ENCODE measurements around the gene SCARF2. TPM values are rescaled to one million over a fixed set of nuclear protein-coding genes. Genes with fewer than 3 reads are reported as not detected.
"Not testable (repeated sequence)": the region's sequence is repeated elsewhere in the genome, so short reads cannot be mapped to it uniquely, and the experiment has no call there.

Gene SCARF2
- polyA plus RNA-seq, 1 donor from 2014 or later = 0.16 TPM

DNA sequence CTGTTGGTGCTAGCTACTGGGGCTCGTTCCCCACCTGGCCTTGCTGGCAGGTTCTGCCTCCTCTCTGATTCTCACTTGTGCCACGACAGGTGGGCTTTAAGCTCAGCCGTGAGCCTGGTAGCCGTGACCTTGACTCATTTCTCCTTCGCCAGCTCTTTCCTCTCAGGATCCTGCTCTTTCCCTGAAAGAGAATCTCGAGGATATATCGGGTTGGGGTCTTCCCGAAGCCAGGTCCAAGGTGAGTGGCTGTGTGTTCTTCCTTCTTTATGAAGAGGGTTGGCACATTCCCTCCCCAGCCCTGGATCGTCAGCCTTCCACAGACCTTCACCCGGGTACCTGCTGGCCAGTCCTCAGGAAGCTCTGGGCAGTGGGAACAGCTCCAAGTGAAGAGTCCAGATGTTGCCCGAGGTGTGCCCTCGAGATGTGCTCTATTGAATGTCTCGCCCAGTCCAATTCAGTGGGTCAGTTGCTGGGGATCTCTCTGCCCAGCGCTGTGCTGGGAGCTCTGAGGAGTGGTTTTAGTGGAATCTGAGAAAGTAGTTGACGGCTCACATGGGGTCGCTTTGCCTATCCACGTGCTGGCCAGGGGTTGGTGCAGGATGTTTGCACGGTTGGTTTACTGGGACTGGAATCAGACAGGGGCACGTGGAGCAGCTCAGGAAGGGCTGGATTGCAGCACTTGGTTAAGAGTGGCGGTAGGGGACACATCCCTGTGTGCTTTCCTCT, 42.3 kb downstream of the SCARF2 start:
- peak overlapping the region in 2 of 3 donors; percentile 15 to 47 for H3K27ac Mint-ChIP-seq
- peak overlapping the region; percentile 90 to 97 (median 92) for H3K4me3 Mint-ChIP-seq
- no peaks in the 10 kb centered on the region for H3K36me3 Mint-ChIP-seq
- peaks cover 11 to 32% (median 19%) of the 10 kb centered on the region in 3 donors for H3K4me1 Mint-ChIP-seq
- H3K27me3 Mint-ChIP-seq = no peaks in the 10 kb centered on the region
- H3K9me3 Mint-ChIP-seq = peaks cover 0 to 4% (median 0%) of the 10 kb centered on the region in 3 donors

DNA sequence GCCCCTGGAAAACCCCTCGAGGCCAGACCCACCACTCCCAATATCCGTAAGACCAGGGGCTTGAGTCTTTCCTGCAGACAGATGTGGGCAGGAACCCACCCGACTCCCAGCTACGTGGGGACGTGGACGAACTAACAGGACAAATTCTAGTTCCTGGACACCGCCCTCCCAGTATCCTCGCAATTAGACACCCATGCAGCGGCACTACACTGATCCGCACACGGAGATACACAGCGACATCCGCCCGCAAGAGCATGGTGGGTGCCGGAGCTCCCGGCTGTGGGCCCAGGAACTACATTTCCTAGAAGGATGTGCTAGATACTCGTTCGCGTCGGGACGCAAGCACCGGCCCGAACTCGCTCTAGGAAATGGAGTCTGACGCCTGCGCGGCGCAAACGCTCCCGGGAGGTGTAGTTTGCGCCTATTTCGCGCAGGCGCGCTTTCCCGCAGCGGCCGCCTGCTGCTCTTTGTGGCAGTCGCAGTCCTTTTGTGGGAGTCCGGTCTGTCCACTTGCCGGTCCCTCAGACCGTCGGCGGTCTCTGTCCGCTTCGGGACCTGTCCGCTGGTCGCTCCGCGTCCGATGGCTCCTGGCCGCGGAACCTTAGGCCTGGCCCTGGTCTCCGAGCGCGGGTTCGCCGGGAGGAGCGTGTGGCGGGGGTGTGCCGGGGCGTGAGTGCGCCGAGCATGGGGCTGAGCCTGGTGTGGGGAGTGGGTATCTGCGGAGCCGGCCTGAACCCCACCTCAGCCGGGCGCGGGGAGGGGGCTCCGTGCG, 43.7 kb downstream of the SCARF2 start, which contains the start of gene ZNF74:
Gene ZNF74 (plus strand): TSS at position 447 of the 772 bp plus-strand sequence. CDS start 478 bp downstream, outside the sequence.
- H3K27me3 Mint-ChIP-seq = no peaks in the 10 kb centered on the region
- peak within 1 kb of the TSS; percentile 62 to 96 (median 95) for H3K27ac Mint-ChIP-seq
- peak within 1 kb of the TSS; percentile 90 to 97 (median 93) for H3K4me3 Mint-ChIP-seq
- peaks cover 0 to 6% (median 0%) of the 10 kb centered on the region in 3 donors for H3K9me3 Mint-ChIP-seq
- peaks cover 7 to 26% (median 19%) of the 10 kb centered on the region in 3 donors for H3K4me1 Mint-ChIP-seq
- H3K36me3 Mint-ChIP-seq = no peaks in the 10 kb centered on the region

DNA sequence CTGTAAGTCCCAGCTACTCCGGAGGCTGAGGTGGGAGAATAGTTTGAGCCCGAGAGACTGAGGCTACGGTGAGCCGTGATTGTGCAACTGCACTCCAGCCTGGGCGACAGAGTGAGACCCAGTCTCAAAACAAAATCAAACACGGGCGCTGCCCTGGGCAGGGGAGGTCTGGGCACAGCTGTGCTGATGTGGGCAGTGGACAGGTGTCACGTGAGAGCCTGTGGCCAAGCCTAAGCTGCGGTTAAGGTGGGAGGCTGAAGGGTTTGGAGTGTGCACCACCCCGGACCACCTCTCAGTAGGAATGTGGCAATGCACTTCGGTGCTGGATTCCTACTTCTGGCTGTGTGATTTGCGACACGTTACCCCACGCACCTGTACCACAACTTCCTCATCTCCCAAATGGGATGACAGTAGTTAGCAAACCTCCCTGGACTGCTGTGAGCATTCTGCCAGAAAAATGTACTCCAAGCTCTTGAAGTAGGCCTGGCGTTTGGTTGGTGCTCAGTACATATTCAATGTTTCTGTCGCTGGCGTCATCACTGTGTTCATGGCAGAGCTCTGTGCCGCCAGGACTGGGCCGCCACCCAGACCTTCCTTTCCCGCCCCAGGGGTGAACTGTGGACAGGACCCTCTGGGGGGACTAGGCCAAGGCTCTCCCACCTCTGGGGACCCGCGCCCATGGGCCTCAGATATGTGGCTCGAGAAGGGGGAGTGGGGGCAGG, 44.5 kb downstream of the SCARF2 start:
- H3K27ac Mint-ChIP-seq = peak overlapping the region; percentile 62 to 96 (median 95)
- H3K27me3 Mint-ChIP-seq = no peaks in the 10 kb centered on the region
- H3K4me1 Mint-ChIP-seq = peaks cover 7 to 26% (median 19%) of the 10 kb centered on the region in 3 donors
- no peaks in the 10 kb centered on the region for H3K36me3 Mint-ChIP-seq
- H3K4me3 Mint-ChIP-seq = peak overlapping the region; percentile 90 to 97 (median 93)
- H3K9me3 Mint-ChIP-seq = peaks cover 0 to 6% (median 0%) of the 10 kb centered on the region in 3 donors

DNA sequence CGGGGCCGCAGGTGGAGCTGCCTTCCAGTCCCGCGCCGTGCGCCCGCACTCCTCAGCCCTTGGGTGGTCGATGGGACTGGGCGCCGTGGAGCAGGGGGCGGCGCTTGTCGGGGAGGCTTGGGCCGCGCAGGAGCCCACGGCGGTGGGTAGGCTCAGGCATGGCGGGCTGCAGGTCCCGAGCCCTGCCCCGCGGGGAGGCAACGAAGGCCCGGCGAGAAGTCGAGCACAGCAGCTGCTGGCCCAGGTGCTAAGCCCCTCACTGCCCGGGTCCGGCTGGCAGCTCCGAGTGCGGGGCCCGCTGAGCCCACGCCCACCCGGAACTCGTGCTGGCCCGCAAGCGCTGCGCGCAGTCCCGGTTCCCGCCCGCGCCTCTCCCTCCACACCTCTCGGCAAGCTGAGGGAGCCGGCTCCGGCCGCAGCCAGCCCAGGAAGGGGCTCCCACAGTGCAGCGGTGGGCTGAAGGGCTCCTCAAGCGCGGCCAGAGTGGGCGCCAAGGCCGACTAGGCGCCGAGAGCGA, 45.2 kb downstream of the SCARF2 start:
- H3K27me3 Mint-ChIP-seq, H3K27ac Mint-ChIP-seq, H3K36me3 Mint-ChIP-seq, H3K9me3 Mint-ChIP-seq: not testable (repeated sequence)
- peak overlapping the region; percentile 39 to 90 (median 66) for H3K4me3 Mint-ChIP-seq
- peaks cover 7 to 26% (median 19%) of the 10 kb centered on the region in 3 donors for H3K4me1 Mint-ChIP-seq

DNA sequence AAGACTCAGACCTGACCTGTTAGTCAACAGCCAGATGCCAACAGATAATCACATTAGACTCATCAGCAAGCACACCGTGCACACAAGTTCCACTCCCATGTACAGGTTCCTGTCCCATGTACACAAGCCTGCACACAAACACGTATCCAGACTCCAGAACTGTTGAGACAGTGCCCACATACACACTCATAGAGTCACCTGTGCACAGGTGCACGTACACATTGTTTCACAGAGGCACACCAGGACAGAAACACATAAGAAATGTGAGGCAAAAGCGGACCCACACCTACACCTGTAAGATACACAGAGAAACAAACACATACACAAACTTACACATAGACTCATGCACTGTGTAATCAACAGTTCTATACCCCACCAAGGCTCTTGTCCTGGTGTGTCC, 46.4 kb downstream of the SCARF2 start:
- Mint-ChIP-seq H3K27me3 (peaks cover 2% of the 10 kb centered on the region), H3K27ac (no peak overlapping the region), H3K36me3 (no peaks in the 10 kb centered on the region), H3K4me1 (peaks cover 7 to 18% (median 17%) of the 10 kb centered on the region in 3 donors), H3K4me3 (peak overlapping the region in 3 of 4 donors; percentile 56 to 61 (median 57)), H3K9me3 (peaks cover 0 to 6% (median 0%) of the 10 kb centered on the region in 3 donors)

DNA sequence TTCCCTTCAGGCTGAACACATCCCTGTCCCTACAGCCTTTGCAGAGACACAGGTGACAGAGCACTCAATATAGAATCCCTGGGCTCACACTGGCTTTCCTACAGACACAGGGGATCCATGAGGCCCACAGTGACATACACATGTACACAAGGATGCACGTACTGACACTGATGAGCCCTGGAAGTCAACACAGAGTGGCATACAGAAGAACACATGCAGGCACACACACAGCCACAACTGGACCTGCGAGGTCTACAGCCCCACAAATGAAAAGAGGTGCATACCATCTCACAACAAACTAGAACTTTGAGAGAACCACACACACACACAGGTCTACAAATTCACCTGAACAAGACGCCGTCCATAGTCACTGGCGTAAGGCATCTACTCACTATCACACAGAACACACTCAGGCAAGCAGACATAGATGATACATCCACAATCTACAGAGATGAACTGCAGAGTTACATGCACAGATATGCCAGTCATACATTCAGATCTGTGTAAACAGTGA, 47.2 kb downstream of the SCARF2 start:
- H3K36me3 Mint-ChIP-seq = no peaks in the 10 kb centered on the region
- H3K4me1 Mint-ChIP-seq = peaks cover 7 to 10% (median 9%) of the 10 kb centered on the region in 3 donors
- H3K27ac Mint-ChIP-seq = no peak overlapping the region
- H3K4me3 Mint-ChIP-seq = no peak overlapping the region
- H3K9me3 Mint-ChIP-seq = peaks cover 0 to 6% (median 0%) of the 10 kb centered on the region in 3 donors
- H3K27me3 Mint-ChIP-seq = peaks cover 2% of the 10 kb centered on the region

DNA sequence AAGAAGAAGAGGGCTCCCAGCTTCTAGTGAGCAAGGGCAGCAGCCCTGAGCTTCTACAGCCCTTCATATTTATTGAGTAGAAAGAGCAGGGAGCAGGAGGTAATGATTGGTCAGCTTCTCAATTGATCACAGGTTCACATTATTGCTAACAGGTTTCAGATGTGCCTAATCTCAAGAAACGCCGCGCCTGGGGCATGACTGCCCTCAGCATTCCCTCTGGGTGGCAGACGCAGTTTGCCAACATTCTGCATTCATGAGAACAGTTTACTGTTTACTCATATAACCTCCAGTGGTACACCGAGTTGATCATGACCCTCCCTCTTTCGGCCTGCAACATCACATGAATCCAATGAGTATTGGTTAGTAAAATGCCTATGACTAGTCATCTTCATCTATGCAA, 48.3 kb downstream of the SCARF2 start:
- H3K36me3 Mint-ChIP-seq = no peaks in the 10 kb centered on the region
- H3K4me3 Mint-ChIP-seq = no peak overlapping the region
- H3K4me1 Mint-ChIP-seq = peaks cover 2 to 7% (median 3%) of the 10 kb centered on the region in 3 donors
- H3K27ac Mint-ChIP-seq = no peak overlapping the region
- H3K27me3 Mint-ChIP-seq = peaks cover 7% of the 10 kb centered on the region
- peaks cover 0 to 6% (median 0%) of the 10 kb centered on the region in 3 donors for H3K9me3 Mint-ChIP-seq

DNA sequence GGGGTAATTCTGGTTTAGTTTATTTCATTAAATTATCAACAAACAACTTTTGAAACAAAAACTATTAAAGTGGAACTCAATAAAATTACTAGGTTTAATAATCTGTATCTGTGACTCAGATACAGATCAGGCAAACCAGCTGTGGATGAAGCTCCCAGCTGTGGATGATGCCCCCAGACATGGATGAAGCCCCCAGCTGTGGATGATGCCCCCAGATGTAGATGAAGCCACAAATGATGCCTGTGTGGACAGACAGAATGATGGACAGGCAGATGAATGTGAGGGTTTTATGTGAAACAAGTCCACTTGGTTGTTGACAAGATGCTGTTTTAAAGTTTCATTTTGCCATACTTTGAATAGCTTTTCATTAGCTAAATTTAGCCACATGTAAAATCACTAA, 49.4 kb downstream of the SCARF2 start:
- H3K4me3 Mint-ChIP-seq = no peak overlapping the region
- H3K36me3 Mint-ChIP-seq = no peaks in the 10 kb centered on the region
- no peak overlapping the region for H3K27ac Mint-ChIP-seq
- no peaks in the 10 kb centered on the region for H3K4me1 Mint-ChIP-seq
- peaks cover 16% of the 10 kb centered on the region for H3K27me3 Mint-ChIP-seq
- H3K9me3 Mint-ChIP-seq = peaks cover 0 to 9% (median 0%) of the 10 kb centered on the region in 3 donors

DNA sequence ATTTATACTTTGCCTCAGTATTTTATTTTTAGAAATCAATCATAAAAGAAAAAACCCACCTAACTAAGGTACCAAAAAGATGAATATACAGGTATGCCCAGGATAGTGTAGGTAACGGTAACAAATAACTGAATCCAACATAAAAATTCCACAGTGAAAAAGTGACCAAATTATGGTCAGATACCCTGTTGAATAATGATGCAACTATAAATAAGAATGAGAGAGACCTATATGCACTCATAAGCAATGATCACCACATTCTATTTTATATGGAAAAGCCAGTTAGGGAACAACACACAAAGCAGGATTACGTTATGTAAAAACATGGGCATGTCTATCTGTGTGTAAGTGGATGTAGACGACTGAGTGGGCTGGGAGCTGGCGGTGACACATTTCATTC, 50.7 kb downstream of the SCARF2 start:
- Mint-ChIP-seq H3K27ac (no peak overlapping the region), H3K36me3 (no peaks in the 10 kb centered on the region), H3K9me3 (peaks cover 0 to 9% (median 0%) of the 10 kb centered on the region in 3 donors), H3K4me3 (no peak overlapping the region), H3K4me1 (no peaks in the 10 kb centered on the region), H3K27me3 (peaks cover 16% of the 10 kb centered on the region)

DNA sequence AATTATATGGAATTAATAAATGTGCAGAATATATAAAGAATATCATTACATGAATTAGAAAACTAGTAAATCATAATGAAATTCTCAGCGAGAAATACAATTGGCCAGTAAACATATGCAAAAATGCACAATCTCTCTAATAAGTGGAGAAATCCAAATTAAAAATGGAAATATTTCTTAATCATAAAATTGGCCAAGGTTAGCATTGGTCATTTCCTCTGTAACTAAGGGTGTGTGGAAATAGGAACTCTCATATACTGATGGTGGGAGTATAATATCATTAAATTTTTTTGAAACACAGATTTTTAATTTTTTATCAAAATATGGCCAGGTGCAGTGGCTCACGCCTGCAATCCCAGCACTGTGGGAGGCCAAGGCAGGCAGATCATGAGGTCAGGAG, 51.3 kb downstream of the SCARF2 start:
- peaks cover 0 to 9% (median 0%) of the 10 kb centered on the region in 3 donors for H3K9me3 Mint-ChIP-seq
- no peak overlapping the region for H3K4me3 Mint-ChIP-seq
- no peaks in the 10 kb centered on the region for H3K36me3 Mint-ChIP-seq
- H3K4me1 Mint-ChIP-seq = no peaks in the 10 kb centered on the region
- no peak overlapping the region for H3K27ac Mint-ChIP-seq
- peaks cover 19% of the 10 kb centered on the region for H3K27me3 Mint-ChIP-seq

DNA sequence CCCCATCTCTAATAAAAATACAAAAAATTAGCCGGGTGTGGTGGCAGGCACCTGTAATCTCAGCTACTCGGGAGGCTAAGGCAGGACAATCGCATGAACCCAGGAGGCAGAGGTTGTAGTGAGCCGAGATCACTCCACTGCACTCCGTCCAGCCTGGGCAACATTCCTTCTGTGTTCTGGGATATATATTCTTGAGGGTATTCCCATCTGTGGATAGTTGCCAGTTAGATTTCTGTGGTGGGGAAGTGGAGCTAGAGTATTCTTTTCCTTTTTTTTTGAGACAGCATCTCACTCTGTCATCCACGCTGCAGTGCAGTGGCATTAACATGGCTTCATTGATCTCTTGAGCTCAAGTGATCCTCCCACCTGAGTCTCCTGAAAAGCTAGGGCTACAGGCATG, 52.8 kb downstream of the SCARF2 start:
- Mint-ChIP-seq H3K27ac (no peak overlapping the region), H3K4me1 (no peaks in the 10 kb centered on the region), H3K36me3 (no peaks in the 10 kb centered on the region), H3K9me3 (peaks cover 0 to 3% (median 0%) of the 10 kb centered on the region in 3 donors), H3K27me3 (peaks cover 19% of the 10 kb centered on the region), H3K4me3 (no peak overlapping the region)

DNA sequence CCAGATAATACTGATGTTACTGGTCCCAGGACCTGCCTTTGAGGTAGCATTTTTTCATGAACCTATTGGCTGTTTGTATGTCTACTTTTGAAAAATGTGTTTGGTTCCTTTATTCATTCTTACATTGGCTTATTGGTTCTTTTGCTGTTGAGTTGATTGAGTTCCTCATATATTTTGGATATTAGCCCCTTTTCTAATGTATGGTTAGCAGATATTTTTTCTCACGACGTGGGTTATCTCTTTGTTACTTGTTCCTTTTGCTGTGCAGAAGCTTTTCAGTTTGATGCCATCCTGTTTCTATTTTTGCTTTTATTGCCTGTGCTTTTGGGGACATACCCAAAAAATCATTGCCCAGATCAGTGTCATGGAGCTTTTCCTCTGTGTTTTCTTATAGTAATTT, 53.5 kb downstream of the SCARF2 start:
- Mint-ChIP-seq H3K9me3 (peaks cover 0 to 3% (median 0%) of the 10 kb centered on the region in 3 donors), H3K36me3 (no peaks in the 10 kb centered on the region), H3K27ac (no peak overlapping the region), H3K4me3 (no peak overlapping the region), H3K4me1 (no peaks in the 10 kb centered on the region), H3K27me3 (peaks cover 19% of the 10 kb centered on the region)

DNA sequence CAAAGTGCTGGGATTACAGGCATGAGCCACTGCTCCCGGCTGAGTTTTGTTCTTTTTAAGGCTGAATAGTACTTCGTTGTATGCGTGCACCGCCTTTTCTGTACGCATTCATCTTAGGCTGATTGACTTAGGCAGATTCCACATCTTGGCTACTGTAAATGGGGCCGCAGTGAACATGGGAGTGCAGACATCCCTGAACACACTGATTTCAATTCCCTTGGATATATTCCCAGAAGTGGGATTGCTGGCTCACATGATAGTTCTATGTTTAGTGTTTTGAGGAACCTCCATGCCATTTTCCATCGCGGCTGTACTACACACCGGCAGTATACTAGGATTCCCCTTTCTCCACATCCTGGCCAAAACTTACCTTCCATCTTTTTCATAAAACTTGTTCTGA, 54.1 kb downstream of the SCARF2 start:
- no peaks in the 10 kb centered on the region for H3K4me1 Mint-ChIP-seq
- peaks cover 19% of the 10 kb centered on the region for H3K27me3 Mint-ChIP-seq
- H3K9me3 Mint-ChIP-seq = peaks cover 0 to 3% (median 0%) of the 10 kb centered on the region in 3 donors
- no peak overlapping the region for H3K4me3 Mint-ChIP-seq
- no peak overlapping the region for H3K27ac Mint-ChIP-seq
- no peaks in the 10 kb centered on the region for H3K36me3 Mint-ChIP-seq

DNA sequence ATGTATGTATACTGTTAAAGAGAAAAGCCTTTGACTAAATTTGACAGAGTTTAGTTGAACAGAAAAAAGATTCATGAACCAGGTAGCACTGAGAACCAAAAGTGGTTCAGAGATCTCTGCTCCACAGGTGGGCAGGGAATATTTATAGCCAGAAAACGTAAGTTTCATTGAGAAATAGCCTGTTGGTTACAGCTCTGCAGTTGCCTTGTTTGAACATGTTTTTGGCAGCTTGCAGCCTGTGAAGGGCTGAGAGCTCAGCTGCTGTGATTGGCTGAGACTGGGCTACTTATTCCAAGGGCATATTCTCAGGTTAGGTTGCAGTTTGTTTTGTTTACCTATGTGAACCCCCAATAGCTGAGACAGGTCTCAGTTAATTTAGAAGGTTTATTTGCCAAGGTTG, 57.1 kb downstream of the SCARF2 start:
- no peak overlapping the region for H3K4me3 Mint-ChIP-seq
- H3K27ac Mint-ChIP-seq = no peak overlapping the region
- H3K36me3 Mint-ChIP-seq = no peaks in the 10 kb centered on the region
- peaks cover 0 to 3% (median 0%) of the 10 kb centered on the region in 3 donors for H3K9me3 Mint-ChIP-seq
- H3K4me1 Mint-ChIP-seq = no peaks in the 10 kb centered on the region
- peaks cover 17% of the 10 kb centered on the region for H3K27me3 Mint-ChIP-seq
